HepG2 (cell line): ENCODE results near the gene ZNF282. TPM values are rescaled to one million over a fixed set of nuclear protein-coding genes. Genes with fewer than 3 reads are reported as not detected.

Experiments used
- ATAC-seq: fragments of 200-7000 bp; cut with Tn5 transposase; 3 replicates; pipeline ENCODE4 v1.9.1; 2020; ENCODE audit warnings: mild to moderate bottlenecking, moderate library complexity
- BruUV-seq: library from RNA; stranded (reverse); fragments of 400-500 nt; replicated peaks from 2 replicates; lab custom pipeline; 2021; lab: Mats Ljungman, UMichigan
- CTCF ChIA-PET: fragments of 300-600 bp; formaldehyde crosslinking; extraction: SDS; loops from one replicate; lab custom pipeline; 2021; ENCODE audit warnings: low total read pairs, inconsistent platforms, low intra/inter-chr PET ratio; lab: Yijun Ruan, JAX
- POLR2A ChIA-PET: fragments of 350-600 bp; sonication (Branson Sonifier 250); formaldehyde crosslinking; loops from one replicate; lab custom pipeline; 2020; ENCODE audit warnings: antibody characterized with exemption, inconsistent platforms; lab: Yijun Ruan, JAX
- DNase-seq: peaks from one replicate; pipeline ENCODE4 v3.0.0-alpha.2; 2015; ENCODE audit warnings: low spot score
- FAIRE-seq: peaks from 3 replicates; lab custom pipeline; 2011; peaks lifted over from hg19 to GRCh38; lab: Jason Lieb, UNC
- H2AFZ ChIP-seq: one replicate; pipeline ENCODE4 v1.6.1; 2011; ENCODE audit warnings: low read length, inconsistent platforms
- H3K27ac ChIP-seq: fragments of 300-600 bp; 3 replicates; pipeline ENCODE4 v1.8.0; 2011; ENCODE audit warnings: mixed run types, mild to moderate bottlenecking, mixed read lengths, low read length, inconsistent platforms; ENCODE audit not compliant: insufficient read depth; ENCODE audit errors: extremely low read length
- H3K27me3 ChIP-seq, 2 experiments: fragments of 200-600 bp in 1 of 2; 2 replicates in 1 of 2; 3 replicates in 1 of 2; pipeline versions ENCODE4 v1.6.0 to v1.8.0; 2011; ENCODE audit warnings: low read length in 2 of 2, mild to moderate bottlenecking in 2 of 2, moderate library complexity in 2 of 2, inconsistent platforms in 1 of 2; ENCODE audit not compliant: insufficient read depth in 2 of 2, control insufficient read depth in 1 of 2
- H3K36me3 ChIP-seq, 2 experiments: fragments of 200-600 bp in 1 of 2; replicated peaks in 1 of 2; 2 replicates in 1 of 2; 3 replicates in 1 of 2; pipeline versions ENCODE4 v1.5.1 to v1.8.0; 2011; ENCODE audit warnings: low read length in 2 of 2, inconsistent platforms in 1 of 2; ENCODE audit not compliant: insufficient read depth in 2 of 2, control insufficient read depth in 1 of 2
- H3K4me1 ChIP-seq: 2 replicates; pipeline ENCODE4 v1.5.1; 2012; ENCODE audit warnings: low read length, inconsistent platforms; ENCODE audit not compliant: insufficient read depth
- H3K4me2 ChIP-seq: 2 replicates; pipeline ENCODE4 v1.6.0; 2011; ENCODE audit warnings: low read depth, low read length, inconsistent platforms
- H3K4me3 ChIP-seq, 3 experiments: fragments of 200-600 bp in 1 of 3; sonication (generic), shearing (Covaris generic) in 1 of 3; replicated peaks in 1 of 3; 2 replicates each; pipeline ENCODE4 v1.5.1; 2011 to 2016; ENCODE audit warnings: low read length in 3 of 3, inconsistent platforms in 2 of 3, low read depth in 2 of 3, mild to moderate bottlenecking in 2 of 3, control low read depth in 1 of 3, mixed read lengths in 1 of 3; ENCODE audit not compliant: insufficient read depth in 1 of 3
- H3K79me2 ChIP-seq: one replicate; pipeline ENCODE4 v1.6.1; 2011; ENCODE audit warnings: low read length, inconsistent platforms; ENCODE audit not compliant: insufficient read depth
- H3K9ac ChIP-seq: 2 replicates; pipeline ENCODE4 v1.6.0; 2011; ENCODE audit warnings: mild to moderate bottlenecking, low read depth, low read length, inconsistent platforms; ENCODE audit not compliant: insufficient read depth
- H3K9me3 ChIP-seq: 2 replicates; pipeline ENCODE4 v1.5.1; 2012; ENCODE audit warnings: mild to moderate bottlenecking, low read length
- H4K20me1 ChIP-seq: 2 replicates; pipeline ENCODE4 v1.6.0; 2011; ENCODE audit warnings: inconsistent platforms, mild to moderate bottlenecking, low read length, moderate library complexity; ENCODE audit not compliant: insufficient read depth
- AGO2 ChIP-seq: fragments of 200-400 bp; formaldehyde crosslinking; optimal IDR thresholded peaks from 2 replicates; pipeline ENCODE3; 2017; ENCODE audit warnings: mild to moderate bottlenecking, low read depth, low read length, moderate library complexity
- AHR ChIP-seq: IDR thresholded peaks from 2 replicates; pipeline ENCODE4 v1.6.1; 2018; ENCODE audit warnings: missing genetic modification reagents, missing compliant biosample characterization
- CEBPB ChIP-seq: IDR thresholded peaks from 2 replicates; pipeline ENCODE4 v1.6.1; 2011; ENCODE audit warnings: low read depth, low read length, improper control_type of control experiment, borderline replicate concordance
- RBFOX2 ChIP-seq: fragments of 200-400 bp; formaldehyde crosslinking; IDR thresholded peaks from 2 replicates; pipeline ENCODE4 v1.6.1; 2017; ENCODE audit warnings: low read depth, mild to moderate bottlenecking, low read length
- SALL2 ChIP-seq: sonication (generic); formaldehyde crosslinking; IDR thresholded peaks from 2 replicates; pipeline ENCODE4 v1.8.1; 2023; ENCODE audit warnings: mild to moderate bottlenecking, missing genetic modification reagents, inconsistent platforms
- SRSF4 ChIP-seq: fragments of 200-400 bp; formaldehyde crosslinking; IDR thresholded peaks from one replicate; pipeline ENCODE4 v1.6.1; 2018; ENCODE audit warnings: mild to moderate bottlenecking, low read depth, low read length, moderate library complexity; ENCODE audit not compliant: poor library complexity, severe bottlenecking
- ZBTB38 ChIP-seq: sonication (generic); formaldehyde crosslinking; IDR thresholded peaks from 2 replicates; pipeline ENCODE4 v1.5.1; 2020; ENCODE audit warnings: mild to moderate bottlenecking, missing genetic modification reagents
- ZNF142 ChIP-seq: sonication (generic); formaldehyde crosslinking; IDR thresholded peaks from 2 replicates; pipeline ENCODE4 v1.4.0; 2020; ENCODE audit warnings: missing genetic modification reagents
- ZNF564 ChIP-seq: sonication (generic); formaldehyde crosslinking; IDR thresholded peaks from 2 replicates; pipeline ENCODE4 v1.8.1; 2023; ENCODE audit warnings: mild to moderate bottlenecking, missing genetic modification reagents
- WGBS: methylation state at CpG from one replicate; pipeline ENCODE4 v1.1.6; 2017; ENCODE audit warnings: low lambda C conversion rate; 5-methylcytosine and 5-hydroxymethylcytosine counted together
- in situ Hi-C: cut with HindIII; loops from 2 replicates; pipeline ENCODE4 v1.10.0; 2017; ENCODE audit warnings: low pct_unique_long_range_greater_than_20kb; ENCODE audit not compliant: extremely low pct_ligation_motif_present
- intact Hi-C: fragments of 100-400 bp; cut with micrococcal nuclease; formaldehyde crosslinking; loops from one replicate; pipeline ENCODE4 v1.10.0; 2022; ENCODE audit not compliant: unreplicated experiment
- polyA plus RNA-seq, 8 experiments: library from polyadenylated mRNA; depleted of rRNA in 3 of 8; stranded (reverse) in 7 of 8; unstranded in 1 of 8; fragments of >200 nt; fragmentation: Illumina TruSeq in 4 of 8; extraction: Trizol in 4 of 8; gene quantifications; 2 replicates each; pipeline versions ENCODE4 v1.2.1 to v1.2.3, GENCODE V29; 2011 to 2016; ENCODE audit warnings: low read depth in 4 of 8, missing spikeins in 1 of 8, mixed read lengths in 1 of 8; ENCODE audit not compliant: insufficient read depth in 1 of 8
- total RNA-seq, 5 experiments: library from RNA; depleted of rRNA; stranded (reverse); fragments of >200 nt; fragmentation: Illumina TruSeq; extraction: Trizol; gene quantifications; 2 replicates each; pipeline ENCODE4 v1.2.3, GENCODE V29; 2016; ENCODE audit warnings: low read depth in 1 of 5
- TF ChIP-seq, protein P1 (sequence below): sonication (generic); formaldehyde crosslinking; IDR thresholded peaks from 2 replicates; pipeline ENCODE4 v1.9.0; 2021; ENCODE audit warnings: missing genetic modification reagents, borderline replicate concordance

ZNF282 gene
- total and polyA plus RNA-seq, 2 of the 13 experiments (the other 11 are each of a cell fraction or from before 2014, with no cell fraction given): 9.1 to 20.9 TPM

DNA sequence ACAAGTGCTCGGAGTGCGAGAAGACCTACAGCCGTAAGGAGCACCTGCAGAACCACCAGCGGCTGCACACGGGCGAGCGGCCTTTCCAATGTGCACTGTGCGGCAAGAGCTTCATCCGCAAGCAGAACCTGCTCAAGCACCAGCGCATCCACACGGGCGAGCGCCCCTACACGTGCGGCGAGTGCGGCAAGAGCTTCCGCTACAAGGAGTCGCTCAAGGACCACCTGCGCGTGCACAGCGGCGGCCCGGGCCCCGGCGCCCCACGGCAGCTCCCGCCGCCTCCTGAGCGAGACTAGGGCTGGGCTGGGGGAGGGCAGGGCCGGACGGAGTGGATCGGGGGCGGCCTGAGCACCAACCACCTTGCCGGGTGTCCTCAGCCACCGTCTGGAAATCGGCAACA is 29.0 kb downstream of the ZNF282 start:
- DNase-seq (no peak), FAIRE-seq (no peak), ATAC-seq (no peak)
- in situ Hi-C loops (no loop called here), intact Hi-C loops (no loop called here)
- Histone ChIP-seq H3K4me2 (no peak overlapping the region), H3K79me2 (no peaks in the 10 kb centered on the region), H3K27ac (no peak overlapping the region), H4K20me1 (no peaks in the 10 kb centered on the region), H3K4me3 (no peak overlapping the region), H3K9me3 (no peaks in the 10 kb centered on the region), H3K4me1 (peaks cover 9% of the 10 kb centered on the region), H2AFZ (no peak overlapping the region), H3K9ac (no peak overlapping the region), H3K27me3 (no peaks in the 10 kb centered on the region), H3K36me3 (peaks cover 8 to 40% of the 10 kb centered on the region in 2 experiments; a peak in 4 of 5 replicates)
- CTCF ChIA-PET: no interaction called here
- POLR2A ChIA-PET: no interaction called here
- no TSS peak for BruUV-seq
- TF ChIP-seq ZNF564 (CRISPR knock-in tag): no peak
- TF ChIP-seq AHR (CRISPR knock-in tag): no peak
- TF ChIP-seq RBFOX2: peak; percentile 55
- peak; percentile 59 for TF ChIP-seq AGO2
- no peak for TF ChIP-seq SALL2 (CRISPR knock-in tag)
- TF ChIP-seq SRSF4: no peak
- no peak for TF ChIP-seq CEBPB
- TF ChIP-seq, protein P1, sequence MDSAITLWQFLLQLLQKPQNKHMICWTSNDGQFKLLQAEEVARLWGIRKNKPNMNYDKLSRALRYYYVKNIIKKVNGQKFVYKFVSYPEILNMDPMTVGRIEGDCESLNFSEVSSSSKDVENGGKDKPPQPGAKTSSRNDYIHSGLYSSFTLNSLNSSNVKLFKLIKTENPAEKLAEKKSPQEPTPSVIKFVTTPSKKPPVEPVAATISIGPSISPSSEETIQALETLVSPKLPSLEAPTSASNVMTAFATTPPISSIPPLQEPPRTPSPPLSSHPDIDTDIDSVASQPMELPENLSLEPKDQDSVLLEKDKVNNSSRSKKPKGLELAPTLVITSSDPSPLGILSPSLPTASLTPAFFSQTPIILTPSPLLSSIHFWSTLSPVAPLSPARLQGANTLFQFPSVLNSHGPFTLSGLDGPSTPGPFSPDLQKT (CRISPR knock-in tag): no peak
- TF ChIP-seq ZBTB38: no peak
- TF ChIP-seq ZNF142 (CRISPR knock-in tag): no peak
- 95% methylated on average over 25 of the region's 37 CpGs for WGBS
